ENCODE data around the gene ARHGAP25. TPM values are rescaled to one million over a fixed set of nuclear protein-coding genes. Genes with fewer than 3 reads are reported as not detected.
A peak's percentile ranks its signal among the peaks of the same experiment; 100 is the strongest.

The ARHGAP25 gene
- polyA plus RNA-seq, 1 donor (not counting 4 experiments of a cell fraction or from before 2014, with no cell fraction given) = 25.3 TPM

DNA sequence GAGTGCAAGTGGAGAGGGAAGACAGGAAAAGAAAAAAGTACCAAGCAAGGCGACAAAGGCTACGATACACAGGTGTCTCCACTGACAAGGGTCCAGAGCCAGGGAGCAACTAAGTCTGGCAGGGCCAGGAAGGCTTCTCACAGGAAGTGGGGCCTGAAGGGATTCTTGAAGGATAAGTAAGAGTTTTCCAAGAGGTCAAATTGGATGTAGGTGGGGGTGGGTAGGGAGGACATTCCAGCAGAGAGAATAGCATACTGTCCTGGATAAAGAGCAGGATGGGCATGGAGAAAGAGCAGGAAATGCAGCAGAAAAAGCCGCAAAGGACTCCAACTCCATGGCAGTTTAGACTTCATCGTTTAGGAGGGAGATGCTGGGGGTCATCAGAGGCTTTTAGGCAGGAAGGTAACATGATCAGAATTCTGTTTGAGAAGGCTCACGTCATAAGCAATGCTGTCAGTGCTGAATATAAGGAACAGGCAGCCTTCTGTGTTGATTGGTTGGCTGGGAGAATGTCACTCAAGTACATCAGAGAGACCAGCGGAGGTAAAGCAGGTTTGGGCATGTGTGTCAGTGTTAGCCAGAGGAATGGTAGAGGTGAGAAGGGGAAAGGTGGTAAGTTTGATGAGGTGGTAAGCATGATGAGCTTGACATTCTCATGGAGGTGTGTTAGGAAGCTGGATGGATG, 35.1 kb downstream of the ARHGAP25 start:
- FAIRE-seq (peak; percentile 34), DNase-seq (ENCODE audit: low read depth, low spot score) (no peak)
- no peak overlapping the region for H3K27ac ChIP-seq (ENCODE audit: control insufficient read depth, insufficient read depth, low read length)
- no peak overlapping the region for H3K9ac ChIP-seq (ENCODE audit: control insufficient read depth, extremely low read depth, insufficient read depth, low read length)
- no peaks in the 10 kb centered on the region for H3K9me3 ChIP-seq (ENCODE audit: control insufficient read depth, low read depth, low read length)
- no peaks in the 10 kb centered on the region for H3K79me2 ChIP-seq (ENCODE audit: control insufficient read depth, insufficient read depth, low read length)
- H3K4me2 ChIP-seq (ENCODE audit: control insufficient read depth, extremely low read depth, insufficient read depth, low read depth, low read length) = no peak overlapping the region
- no peaks in the 10 kb centered on the region for H3K9me1 ChIP-seq (ENCODE audit: control insufficient read depth, extremely low read depth, insufficient read depth, low read length)
- H3K27me3 ChIP-seq (ENCODE audit: control insufficient read depth, extremely low read depth, insufficient read depth, low read length) = no peaks in the 10 kb centered on the region
- no peaks in the 10 kb centered on the region for H4K20me1 ChIP-seq (ENCODE audit: control insufficient read depth, extremely low read depth, insufficient read depth, low read length)
- H3K36me3 ChIP-seq (ENCODE audit: control insufficient read depth in 2 of 2, extremely low read depth in 1 of 2, insufficient read depth in 2 of 2, low read length in 2 of 2) = no peaks in the 10 kb centered on the region
- dilution Hi-C loops (cut with MboI; ENCODE audit: extremely low pct_ligation_motif_present, low sequenced_read_pairs) = no loop called here
- H3K4me1 ChIP-seq (ENCODE audit: control insufficient read depth, extremely low read depth, insufficient read depth, low read length) = peaks cover 25% of the 10 kb centered on the region
- TF ChIP-seq EZH2 (IDR thresholded peaks at IDR 0.05; ENCODE audit: low read length) = no peak
- TF ChIP-seq, protein P1, sequence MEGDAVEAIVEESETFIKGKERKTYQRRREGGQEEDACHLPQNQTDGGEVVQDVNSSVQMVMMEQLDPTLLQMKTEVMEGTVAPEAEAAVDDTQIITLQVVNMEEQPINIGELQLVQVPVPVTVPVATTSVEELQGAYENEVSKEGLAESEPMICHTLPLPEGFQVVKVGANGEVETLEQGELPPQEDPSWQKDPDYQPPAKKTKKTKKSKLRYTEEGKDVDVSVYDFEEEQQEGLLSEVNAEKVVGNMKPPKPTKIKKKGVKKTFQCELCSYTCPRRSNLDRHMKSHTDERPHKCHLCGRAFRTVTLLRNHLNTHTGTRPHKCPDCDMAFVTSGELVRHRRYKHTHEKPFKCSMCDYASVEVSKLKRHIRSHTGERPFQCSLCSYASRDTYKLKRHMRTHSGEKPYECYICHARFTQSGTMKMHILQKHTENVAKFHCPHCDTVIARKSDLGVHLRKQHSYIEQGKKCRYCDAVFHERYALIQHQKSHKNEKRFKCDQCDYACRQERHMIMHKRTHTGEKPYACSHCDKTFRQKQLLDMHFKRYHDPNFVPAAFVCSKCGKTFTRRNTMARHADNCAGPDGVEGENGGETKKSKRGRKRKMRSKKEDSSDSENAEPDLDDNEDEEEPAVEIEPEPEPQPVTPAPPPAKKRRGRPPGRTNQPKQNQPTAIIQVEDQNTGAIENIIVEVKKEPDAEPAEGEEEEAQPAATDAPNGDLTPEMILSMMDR (optimal IDR thresholded peaks at IDR 0.05 in 1 of 3, IDR thresholded peaks at IDR 0.05 in 1 of 3, conservative IDR thresholded peaks at IDR 0.05 in 1 of 3; ENCODE audit: extremely low read depth in 1 of 3, insufficient read depth in 2 of 3, low read length in 3 of 3) = no peak
- no peak overlapping the region for H3K4me3 ChIP-seq (ENCODE audit: control insufficient read depth in 2 of 3, extremely low read depth in 1 of 3, insufficient read depth in 2 of 3, low read depth in 1 of 3, low read length in 3 of 3)
- H2AFZ ChIP-seq (ENCODE audit: control insufficient read depth, low read length) = no peak overlapping the region

DNA sequence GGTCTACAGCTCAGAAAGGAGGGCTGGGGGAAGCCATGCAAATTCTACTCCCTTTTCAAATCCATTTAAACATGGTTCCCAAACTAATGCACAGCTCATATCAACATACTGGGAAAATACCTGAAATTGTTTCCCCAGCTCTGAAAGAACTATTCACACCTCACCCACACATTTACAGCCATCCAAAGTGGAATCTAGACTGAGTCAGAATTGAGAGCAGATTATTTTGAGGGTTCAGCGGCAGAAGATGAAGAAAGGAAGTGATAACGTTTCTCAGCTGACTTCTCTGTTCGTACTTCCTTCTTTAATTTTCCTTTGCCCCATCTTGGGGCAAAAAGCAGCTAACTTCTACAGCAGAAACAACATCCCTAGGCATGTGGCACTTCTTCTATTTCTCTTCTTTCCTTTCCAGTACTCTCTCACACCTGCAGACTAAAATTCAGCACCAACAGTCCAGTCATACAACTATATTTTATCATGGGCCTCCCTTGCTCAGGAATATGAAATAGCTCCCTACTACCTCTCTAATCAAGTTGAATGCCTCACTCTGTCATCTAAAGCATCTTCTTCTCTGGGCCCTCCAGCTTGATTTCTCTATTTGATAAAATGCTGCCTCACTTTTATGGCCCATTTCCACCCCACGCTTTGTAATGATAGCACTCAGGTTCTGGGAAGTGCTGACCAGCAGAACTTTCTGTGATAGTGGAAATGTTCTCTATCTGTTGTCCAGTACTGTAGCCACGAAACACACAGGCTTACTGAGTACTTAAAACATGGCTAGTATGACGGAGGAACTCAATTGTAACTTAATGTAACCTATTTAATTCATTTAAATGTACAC, 35.9 kb downstream of the ARHGAP25 start:
- no peak overlapping the region for H3K27ac ChIP-seq (ENCODE audit: control insufficient read depth, insufficient read depth, low read length)

More for the DNA sequence above, 35.9 kb downstream of the ARHGAP25 start:
- Histone ChIP-seq H3K27me3 (ENCODE audit: control insufficient read depth, extremely low read depth, insufficient read depth, low read length) (no peaks in the 10 kb centered on the region), H3K79me2 (ENCODE audit: control insufficient read depth, insufficient read depth, low read length) (no peaks in the 10 kb centered on the region), H3K4me1 (ENCODE audit: control insufficient read depth, extremely low read depth, insufficient read depth, low read length) (peaks cover 24% of the 10 kb centered on the region), H3K9me3 (ENCODE audit: control insufficient read depth, low read depth, low read length) (no peaks in the 10 kb centered on the region), H3K9me1 (ENCODE audit: control insufficient read depth, extremely low read depth, insufficient read depth, low read length) (no peaks in the 10 kb centered on the region), H3K4me2 (ENCODE audit: control insufficient read depth, extremely low read depth, insufficient read depth, low read depth, low read length) (no peak overlapping the region), H3K9ac (ENCODE audit: control insufficient read depth, extremely low read depth, insufficient read depth, low read length) (no peak overlapping the region), H4K20me1 (ENCODE audit: control insufficient read depth, extremely low read depth, insufficient read depth, low read length) (no peaks in the 10 kb centered on the region), H3K36me3 (ENCODE audit: control insufficient read depth in 2 of 2, extremely low read depth in 1 of 2, insufficient read depth in 2 of 2, low read length in 2 of 2) (no peaks in the 10 kb centered on the region), H3K4me3 (ENCODE audit: control insufficient read depth in 2 of 3, extremely low read depth in 1 of 3, insufficient read depth in 2 of 3, low read depth in 1 of 3, low read length in 3 of 3) (no peak overlapping the region), H2AFZ (ENCODE audit: control insufficient read depth, low read length) (no peak overlapping the region)
- dilution Hi-C loops (cut with MboI; ENCODE audit: extremely low pct_ligation_motif_present, low sequenced_read_pairs) = no loop called here
- no peak for DNase-seq (ENCODE audit: low read depth, low spot score)
- FAIRE-seq = no peak
- TF ChIP-seq, protein P1 (optimal IDR thresholded peaks at IDR 0.05 in 1 of 3, IDR thresholded peaks at IDR 0.05 in 1 of 3, conservative IDR thresholded peaks at IDR 0.05 in 1 of 3; ENCODE audit: extremely low read depth in 1 of 3, insufficient read depth in 2 of 3, low read length in 3 of 3) = no peak
- no peak for TF ChIP-seq EZH2 (IDR thresholded peaks at IDR 0.05; ENCODE audit: low read length)

Data from keratinocyte (primary cell).